Neural cell (in vitro differentiated cells): Measurements from ENCODE around the gene SEC23IP.

Source experiments
- EZH2 ChIP-seq: fragments of 200-600, 300-800 bp; shearing (Covaris generic), sonication (generic); IDR thresholded peaks from 2 replicates; pipeline ENCODE4 v1.6.1; 2014; ENCODE audit warnings: antibody characterized with exemption, low read length, borderline replicate concordance, mild to moderate bottlenecking; ENCODE audit not compliant: insufficient read depth, poor library complexity, severe bottlenecking
- POLR2AphosphoS5 ChIP-seq: IDR thresholded peaks from 2 replicates; pipeline ENCODE4 v1.6.1; 2012

GRCh38 chr10:119896061-119896655, 3.6 kb downstream of the SEC23IP start:
- TF ChIP-seq POLR2AphosphoS5 = no peak
- no peak for TF ChIP-seq EZH2
